Panc1 (cell line): ENCODE results near the gene CBX8. TPM values are rescaled to one million over a fixed set of nuclear protein-coding genes. Genes with fewer than 3 reads are reported as not detected.

Experiments
- ATAC-seq: fragments of 200-7000 bp; cut with Tn5 transposase; 2 replicates; pipeline ENCODE4 v1.9.1; 2020; ENCODE audit warnings: mild to moderate bottlenecking, moderate library complexity
- BruUV-seq: library from RNA; stranded (reverse); fragments of 400-500 nt; replicated peaks from 2 replicates; lab custom pipeline; 2021; lab: Mats Ljungman, UMichigan
- CTCF ChIA-PET: fragments of 300-600 bp; sonication (Branson Sonifier 250); formaldehyde crosslinking; loops from one replicate; lab custom pipeline; 2022; ENCODE audit warnings: antibody characterized with exemption; lab: Charles Lee
- POLR2A ChIA-PET: fragments of 300-600 bp; sonication (Branson Sonifier 250); formaldehyde crosslinking; loops from one replicate; lab custom pipeline; 2022; ENCODE audit warnings: antibody characterized with exemption; lab: Charles Lee
- DNase-seq: peaks from one replicate; pipeline ENCODE4 v3.0.0-alpha.2; 2010; ENCODE audit warnings: low read depth, low spot score
- H3K27ac ChIP-seq: 2 replicates; pipeline ENCODE4 v1.5.1; 2011; ENCODE audit warnings: mild to moderate bottlenecking, low read length, inconsistent platforms
- H3K27me3 ChIP-seq: fragments of 200-500 bp; sonication (Bioruptor generic); 2 replicates; pipeline ENCODE4 v1.6.0; 2014; ENCODE audit warnings: low read length, inconsistent platforms; ENCODE audit not compliant: control insufficient read depth, insufficient read depth
- H3K36me3 ChIP-seq: fragments of 200-500 bp; sonication (Bioruptor generic); 2 replicates; pipeline ENCODE4 v1.5.1; 2014; ENCODE audit warnings: inconsistent platforms, mild to moderate bottlenecking, low read length, moderate library complexity; ENCODE audit not compliant: control insufficient read depth, insufficient read depth
- H3K4me1 ChIP-seq: 2 replicates; pipeline ENCODE4 v1.5.1; 2011; ENCODE audit warnings: inconsistent platforms, mild to moderate bottlenecking, low read length, moderate library complexity; ENCODE audit not compliant: control insufficient read depth, insufficient read depth
- H3K4me3 ChIP-seq, 2 experiments: 2 replicates each; pipeline ENCODE4 v1.5.1; 2011 to 2012; ENCODE audit warnings: low read depth in 2 of 2, low read length in 2 of 2, mild to moderate bottlenecking in 2 of 2, inconsistent platforms in 1 of 2, moderate library complexity in 1 of 2
- H3K9me3 ChIP-seq: fragments of 200-500 bp; sonication (Bioruptor generic); 2 replicates; pipeline ENCODE4 v1.5.1; 2014; ENCODE audit warnings: low read depth, mild to moderate bottlenecking, inconsistent platforms, low read length, moderate library complexity; ENCODE audit not compliant: control insufficient read depth, insufficient read depth
- POLR2AphosphoS5 ChIP-seq: IDR thresholded peaks from 2 replicates; pipeline ENCODE4 v1.6.1; 2012; ENCODE audit warnings: mild to moderate bottlenecking, low read depth, low read length, moderate library complexity
- REST ChIP-seq, 2 experiments: IDR thresholded peaks; 2 replicates each; pipeline ENCODE4 v1.6.1; 2011 to 2012; ENCODE audit warnings: low read depth in 2 of 2, control low read depth in 1 of 2, low read length in 1 of 2, mild to moderate bottlenecking in 1 of 2, moderate library complexity in 1 of 2; ENCODE audit not compliant: insufficient read depth in 1 of 2
- SIN3A ChIP-seq: IDR thresholded peaks from 2 replicates; pipeline ENCODE4 v1.6.1; 2012; ENCODE audit warnings: low read depth, mild to moderate bottlenecking, low read length, moderate library complexity, borderline replicate concordance; ENCODE audit not compliant: insufficient read depth
- TCF7L2 ChIP-seq: IDR thresholded peaks from 2 replicates; pipeline ENCODE4 v1.6.1; 2011; ENCODE audit warnings: mild to moderate bottlenecking, low read depth, low read length, inconsistent platforms
- in situ Hi-C: cut with HindIII; loops from 2 replicates; pipeline ENCODE4 v1.10.0; 2016; ENCODE audit warnings: low sequenced_read_pairs, low pct_unique_long_range_greater_than_20kb
- intact Hi-C: fragments of 100-400 bp; cut with micrococcal nuclease; formaldehyde crosslinking; loops from one replicate; pipeline ENCODE4 v1.10.0; 2022; ENCODE audit not compliant: unreplicated experiment
- total RNA-seq: library from RNA; stranded (reverse); gene quantifications from one replicate; pipeline ENCODE4 v1.2.1, GENCODE V29; 2021; ENCODE audit not compliant: unreplicated experiment
- TF ChIP-seq, protein P1 (sequence below): fragments of 450-650 bp; IDR thresholded peaks from 2 replicates; pipeline ENCODE4 v1.5.1; 2017; ENCODE audit warnings: mild to moderate bottlenecking

CBX8 gene
- total RNA-seq, 1 experiment from 2014 or later = 15.3 TPM

DNA sequence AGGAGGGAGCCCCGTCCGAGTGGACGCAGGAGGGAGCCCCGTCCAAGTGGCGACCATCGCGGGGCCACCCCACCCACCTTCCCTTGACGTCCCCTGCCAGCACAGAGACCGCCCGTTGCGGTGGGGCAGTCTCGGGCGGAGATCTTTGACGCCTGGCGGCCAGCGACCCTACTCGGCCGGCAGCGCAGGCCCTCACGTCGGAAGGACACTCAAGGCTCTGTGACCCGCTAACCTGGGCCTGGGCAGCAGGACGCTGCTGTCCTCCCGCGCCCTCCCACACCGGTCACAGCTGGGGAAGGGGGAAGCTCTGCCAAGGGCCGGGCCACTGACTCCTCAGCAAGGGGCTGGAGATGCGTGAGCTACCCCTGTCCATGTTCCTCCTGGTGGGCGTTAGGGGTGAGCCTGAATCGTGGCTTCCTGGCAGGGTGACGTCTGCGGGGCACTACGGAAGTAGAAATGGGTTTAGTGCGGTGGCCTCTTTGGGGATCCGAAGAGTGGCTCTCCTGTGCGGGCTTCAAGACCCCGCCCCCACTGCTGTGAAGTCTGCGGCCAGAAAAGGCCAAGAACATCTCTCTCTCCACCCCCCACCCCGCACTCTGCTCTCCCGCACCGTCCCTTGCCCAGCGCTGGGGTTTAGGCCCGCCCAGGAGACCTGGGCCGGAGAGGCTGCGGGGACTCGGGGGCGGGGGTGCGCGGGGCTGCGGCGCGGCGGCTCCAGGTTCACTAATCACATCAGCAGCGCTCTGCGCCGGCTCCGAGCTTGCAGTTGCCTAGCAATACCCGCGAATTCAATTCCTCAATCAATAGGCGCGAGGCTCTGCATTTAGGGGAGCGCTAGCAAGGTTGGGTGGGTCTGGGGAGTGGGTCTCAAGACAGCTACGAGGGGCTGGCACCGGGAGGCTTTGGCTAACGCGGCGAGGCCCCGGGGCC is 5.8 kb downstream of the CBX8 start:
- Histone ChIP-seq H3K4me1 (peaks cover 21% of the 10 kb centered on the region), H3K4me3 (no peak overlapping the region), H3K9me3 (no peaks in the 10 kb centered on the region), H3K27me3 (no peaks in the 10 kb centered on the region), H3K36me3 (no peaks in the 10 kb centered on the region; the same call in 1 of the 2 replicates), H3K27ac (no peak overlapping the region)
- DNase-seq = no peak
- CTCF ChIA-PET = no interaction called here
- in situ Hi-C loops = loop anchor here (25.0 kb wide), 1 partner anchor 196 kb away; no protein-coding TSS in a partner anchor
- TF ChIP-seq REST (IDR thresholded peaks at IDR 0.05; ENCODE audit: insufficient read depth in 1 of 2, low read depth in 2 of 2, low read length in 1 of 2) (no peak), SIN3A (no peak), POLR2AphosphoS5 (no peak), TCF7L2 (no peak)
- TF ChIP-seq, protein P1, sequence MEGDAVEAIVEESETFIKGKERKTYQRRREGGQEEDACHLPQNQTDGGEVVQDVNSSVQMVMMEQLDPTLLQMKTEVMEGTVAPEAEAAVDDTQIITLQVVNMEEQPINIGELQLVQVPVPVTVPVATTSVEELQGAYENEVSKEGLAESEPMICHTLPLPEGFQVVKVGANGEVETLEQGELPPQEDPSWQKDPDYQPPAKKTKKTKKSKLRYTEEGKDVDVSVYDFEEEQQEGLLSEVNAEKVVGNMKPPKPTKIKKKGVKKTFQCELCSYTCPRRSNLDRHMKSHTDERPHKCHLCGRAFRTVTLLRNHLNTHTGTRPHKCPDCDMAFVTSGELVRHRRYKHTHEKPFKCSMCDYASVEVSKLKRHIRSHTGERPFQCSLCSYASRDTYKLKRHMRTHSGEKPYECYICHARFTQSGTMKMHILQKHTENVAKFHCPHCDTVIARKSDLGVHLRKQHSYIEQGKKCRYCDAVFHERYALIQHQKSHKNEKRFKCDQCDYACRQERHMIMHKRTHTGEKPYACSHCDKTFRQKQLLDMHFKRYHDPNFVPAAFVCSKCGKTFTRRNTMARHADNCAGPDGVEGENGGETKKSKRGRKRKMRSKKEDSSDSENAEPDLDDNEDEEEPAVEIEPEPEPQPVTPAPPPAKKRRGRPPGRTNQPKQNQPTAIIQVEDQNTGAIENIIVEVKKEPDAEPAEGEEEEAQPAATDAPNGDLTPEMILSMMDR = no peak
- ATAC-seq = no peak
- intact Hi-C loops = loop anchor here (5.0 kb wide), 1 partner anchor 201 kb away; no protein-coding TSS in a partner anchor
- POLR2A ChIA-PET = no interaction called here
- BruUV-seq = no TSS peak

DNA sequence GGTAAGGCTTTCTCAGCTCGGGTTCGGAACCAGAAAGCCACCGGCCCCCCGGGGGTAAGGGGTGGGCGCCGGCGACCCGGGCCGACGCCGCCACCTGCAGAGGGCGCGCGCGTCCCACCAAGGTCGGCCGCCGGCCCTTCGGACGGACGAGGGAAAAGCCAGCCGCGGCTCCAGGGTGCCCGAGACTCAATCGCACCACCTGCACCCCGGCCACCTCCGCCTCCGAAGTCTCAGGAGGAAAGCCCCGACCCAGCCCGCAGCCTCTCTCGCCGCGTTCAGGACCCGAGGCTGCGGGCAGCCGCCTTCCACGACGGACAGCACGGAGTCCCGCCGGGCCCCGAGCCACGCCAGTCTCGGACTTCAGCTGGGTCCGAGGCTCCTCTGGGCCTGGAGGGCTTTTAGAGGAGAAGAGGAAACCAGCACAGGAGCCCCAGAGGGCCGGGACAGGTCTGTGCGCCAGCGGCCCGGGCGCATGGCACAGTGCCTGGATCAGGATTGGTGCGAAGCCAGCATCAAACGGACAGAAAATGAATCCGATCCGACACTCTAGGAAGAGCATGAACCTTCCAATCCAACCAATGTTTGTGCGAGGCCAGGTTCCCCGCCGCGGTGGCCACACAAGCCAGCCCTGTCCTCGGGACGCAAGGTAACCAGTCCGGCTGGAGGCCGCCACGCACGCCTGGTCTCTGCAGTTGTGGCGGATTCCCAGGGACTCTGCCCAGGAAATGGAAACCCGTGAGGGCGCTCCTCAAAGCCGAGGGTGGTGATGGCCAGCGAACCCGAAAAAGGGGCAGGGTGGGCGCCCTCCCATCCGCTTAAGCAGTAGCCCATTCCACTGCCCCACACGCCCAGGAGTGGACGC is 6.7 kb downstream of the CBX8 start:
- ChIA-PET POLR2A (no interaction called here), CTCF (interaction anchor here (0.7 to 1.0 kb wide), 2 partner anchors 43 to 196 kb away, joined by 3 to 4 read pairs; no protein-coding TSS in a partner anchor)
- H3K27me3 ChIP-seq = no peaks in the 10 kb centered on the region
- in situ Hi-C loops = loop anchor here (25.0 kb wide), 1 partner anchor 197 kb away; no protein-coding TSS in a partner anchor
- TF ChIP-seq SIN3A (no peak), TCF7L2 (no peak)
- TF ChIP-seq, protein P1 = peak; percentile 99
- peak overlapping the region; percentile 8 to 35; a peak in 3 of 4 replicates for H3K4me3 ChIP-seq
- H3K4me1 ChIP-seq = peaks cover 16% of the 10 kb centered on the region
- H3K36me3 ChIP-seq = no peaks in the 10 kb centered on the region
- no TSS peak for BruUV-seq
- no peaks in the 10 kb centered on the region for H3K9me3 ChIP-seq
- ATAC-seq (peak; percentile 56), DNase-seq (no peak)
- 0 out of 2 replicates have a peak overlapping the region, but pooled peaks have one; percentile 30 for H3K27ac ChIP-seq
- intact Hi-C loops = loop anchor here (5.0 kb wide), 1 partner anchor 202 kb away; no protein-coding TSS in a partner anchor
